ENCODE data around the gene DDX27. TPM values are rescaled to one million over a fixed set of nuclear protein-coding genes. Genes with fewer than 3 reads are reported as not detected.

DDX27 gene
- total RNA-seq, 1 donor from 2014 or later = 17.3 TPM

GRCh38 chr20:49273696-49274277 lies 54.6 kb downstream of the DDX27 start:
- DNase-seq (ENCODE audit: low spot score in 2 of 2) = no peak
- Histone ChIP-seq H3K4me3 (peak overlapping the region in 1 of 2 donors; percentile 0), H3K27ac (no peak overlapping the region), H3K4me1 (peaks cover 18 to 28% of the 10 kb centered on the region in 2 donors), H3K9me3 (no peaks in the 10 kb centered on the region), H3K27me3 (no peaks in the 10 kb centered on the region), H3K36me3 (peaks cover 36 to 53% of the 10 kb centered on the region in 2 donors)
- intact Hi-C loops (cut with DNase I) = no loop called here
- no peak for TF ChIP-seq CTCF (IDR thresholded peaks at IDR 0.05)

DNA sequence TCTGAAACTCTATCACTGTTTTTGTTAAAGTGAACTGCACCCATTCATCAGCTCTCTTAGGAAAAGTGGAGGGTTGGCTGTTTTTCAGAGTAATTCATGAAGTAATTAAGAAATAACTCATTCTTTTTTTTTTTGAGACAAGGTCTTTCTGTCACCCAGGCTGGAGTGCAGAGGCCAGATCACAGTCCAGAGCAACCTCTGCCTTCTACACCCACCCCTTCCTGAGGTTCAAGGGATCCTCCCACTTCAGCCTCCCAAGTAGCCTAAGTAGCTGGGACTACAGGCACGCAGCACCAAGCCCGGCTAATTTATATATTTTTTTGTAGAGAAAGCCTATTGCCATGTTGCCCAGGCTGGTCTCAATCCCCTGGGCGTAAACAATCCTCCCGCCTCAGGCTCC lies 56.0 kb downstream of the DDX27 start:
- Histone ChIP-seq H3K27ac (peak overlapping the region; percentile 94 to 99), H3K27me3 (no peaks in the 10 kb centered on the region), H3K4me1 (peaks cover 17 to 27% of the 10 kb centered on the region in 2 donors), H3K4me3 (peak overlapping the region in 1 of 2 donors; percentile 98), H3K9me3 (no peaks in the 10 kb centered on the region), H3K36me3 (peaks cover 31 to 47% of the 10 kb centered on the region in 2 donors)
- intact Hi-C loops (cut with DNase I) = no loop called here
- no peak for TF ChIP-seq CTCF (IDR thresholded peaks at IDR 0.05)
- DNase-seq (ENCODE audit: low spot score in 2 of 2) = no peak

DNA sequence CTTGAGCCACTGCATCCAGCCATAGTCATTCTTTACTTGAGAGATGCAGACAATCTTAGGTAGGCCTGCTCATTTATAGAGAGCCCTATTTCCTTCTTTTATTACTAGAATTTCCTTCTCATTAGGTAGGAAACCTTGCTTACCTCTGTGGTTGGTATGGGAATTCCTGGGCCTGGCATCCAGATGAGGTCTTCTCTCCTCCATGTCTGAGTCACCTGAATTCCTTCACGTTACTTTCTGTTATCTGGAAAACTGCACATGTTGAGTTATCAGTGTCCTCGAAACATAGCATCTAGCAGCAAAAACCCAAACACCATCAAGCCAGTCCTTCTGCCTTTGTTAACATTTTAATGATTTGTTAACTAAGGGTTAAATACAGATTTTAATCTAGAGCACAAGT lies 56.4 kb downstream of the DDX27 start:
- DNase-seq (ENCODE audit: low spot score in 2 of 2) = no peak
- Histone ChIP-seq H3K4me1 (peaks cover 21 to 27% of the 10 kb centered on the region in 2 donors), H3K4me3 (peak overlapping the region; percentile 75 to 98), H3K9me3 (peaks cover 2 to 3% of the 10 kb centered on the region in 2 donors), H3K27ac (peak overlapping the region; percentile 94 to 99), H3K36me3 (peaks cover 31 to 47% of the 10 kb centered on the region in 2 donors), H3K27me3 (no peaks in the 10 kb centered on the region)
- intact Hi-C loops (cut with DNase I) = no loop called here
- no peak for TF ChIP-seq CTCF (IDR thresholded peaks at IDR 0.05)

DNA sequence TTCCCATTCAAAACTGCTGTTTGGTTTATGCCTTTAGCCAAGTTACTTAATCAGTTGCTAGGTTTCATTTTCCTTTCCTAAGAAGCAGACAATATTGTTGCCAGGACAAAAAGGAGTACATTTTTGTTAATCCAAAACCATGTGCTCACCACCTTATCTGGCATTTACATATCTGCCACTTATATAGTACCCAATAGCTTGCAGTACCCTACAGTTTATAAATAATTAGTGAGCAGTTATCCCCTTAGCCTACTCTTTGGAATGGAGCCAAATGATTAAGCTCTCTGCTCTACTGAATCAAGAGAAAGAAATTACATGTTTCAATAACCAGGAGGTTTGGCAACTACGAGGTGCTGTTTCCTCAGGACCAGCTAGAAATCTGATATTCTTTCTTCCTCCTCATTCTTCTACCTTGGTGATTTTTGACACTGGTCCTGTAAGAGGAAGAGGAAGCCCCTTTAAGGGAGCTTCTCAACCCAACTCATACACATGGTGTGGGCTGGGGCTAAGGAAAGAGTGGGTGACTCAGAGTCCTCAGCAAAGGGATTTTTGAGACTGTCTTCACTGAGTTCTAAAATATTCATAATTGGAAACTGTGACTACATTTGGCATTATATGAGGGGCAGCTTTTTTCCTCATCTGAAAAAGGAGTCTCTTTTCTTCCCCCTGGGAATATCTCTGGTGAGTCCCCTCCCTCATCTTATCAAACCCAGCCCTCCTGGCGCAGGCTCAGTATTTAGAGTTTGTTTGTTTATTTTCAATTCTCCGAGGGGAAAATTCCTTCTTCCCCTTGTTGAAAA lies 57.1 kb downstream of the DDX27 start:
- intact Hi-C loops (cut with DNase I) = no loop called here
- peaks cover 21 to 26% of the 10 kb centered on the region in 2 donors for H3K4me1 ChIP-seq
- no peak for TF ChIP-seq CTCF (IDR thresholded peaks at IDR 0.05)
- H3K27ac ChIP-seq = peak overlapping the region; percentile 94 to 99
- H3K36me3 ChIP-seq = peaks cover 31 to 47% of the 10 kb centered on the region in 2 donors
- peak overlapping the region; percentile 75 to 98 for H3K4me3 ChIP-seq
- peak in 1 of 2 donors; percentile 72 for DNase-seq (ENCODE audit: low spot score in 2 of 2)
- peaks cover 10% of the 10 kb centered on the region in 2 donors for H3K9me3 ChIP-seq
- no peaks in the 10 kb centered on the region for H3K27me3 ChIP-seq

DNA sequence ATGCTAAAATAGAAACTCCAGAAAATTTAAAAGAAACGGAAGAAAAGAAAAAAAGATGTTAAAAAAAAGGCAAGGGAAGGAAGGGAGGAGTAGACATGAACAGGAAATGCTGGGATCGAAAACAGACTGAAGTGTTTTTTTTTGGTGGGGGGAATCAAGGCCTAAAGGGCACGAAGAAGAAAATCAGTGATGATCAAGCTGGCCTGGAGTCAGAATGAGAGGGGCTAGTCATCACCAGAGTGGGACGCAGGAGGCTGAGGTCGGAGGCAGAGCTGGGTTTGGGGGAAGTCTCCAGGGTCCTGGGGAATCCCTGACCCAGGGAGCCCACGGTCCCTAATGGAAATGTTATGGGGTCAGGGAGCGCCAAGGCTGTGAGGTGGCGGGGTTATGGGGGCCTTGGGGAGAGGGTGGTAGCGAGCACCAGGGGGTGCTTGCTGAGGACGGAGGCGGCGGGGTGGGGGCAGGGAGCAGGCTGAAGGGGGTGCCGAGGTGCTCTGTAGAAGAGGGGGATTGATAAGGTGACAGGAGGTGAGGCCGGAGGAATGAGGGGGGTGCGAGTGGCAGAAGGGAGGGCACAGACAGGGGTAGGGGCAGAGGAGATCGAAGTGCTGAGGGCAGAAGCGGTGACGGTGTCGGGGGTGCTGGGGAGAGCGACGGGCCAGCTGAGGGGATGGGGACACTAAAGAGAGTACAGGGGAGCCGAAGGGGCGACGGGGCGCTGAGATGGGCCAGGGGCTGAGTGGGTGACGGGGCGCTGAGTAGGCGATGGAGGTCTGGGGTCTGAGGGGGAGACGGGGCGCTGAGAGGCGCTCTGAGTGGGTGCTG lies 58.0 kb downstream of the DDX27 start:
- Histone ChIP-seq H3K27me3 (no peaks in the 10 kb centered on the region), H3K4me1 (peaks cover 21 to 26% of the 10 kb centered on the region in 2 donors), H3K9me3 (peaks cover 14 to 17% of the 10 kb centered on the region in 2 donors), H3K4me3 (peak overlapping the region; percentile 75 to 98), H3K36me3 (peaks cover 37 to 49% of the 10 kb centered on the region in 2 donors), H3K27ac (peak overlapping the region; percentile 94 to 99)
- intact Hi-C loops (cut with DNase I) = no loop called here
- peak in 1 of 2 donors; percentile 71 for DNase-seq (ENCODE audit: low spot score in 2 of 2)
- TF ChIP-seq CTCF (IDR thresholded peaks at IDR 0.05) = no peak

Data from ascending aorta (tissue), 2 donors.